Measurements from ENCODE around the gene FKBP2.
A peak's percentile ranks its signal among the peaks of the same experiment; 100 is the strongest.
"Not testable (repeated sequence)": the region's sequence is repeated elsewhere in the genome, so short reads cannot be mapped to it uniquely, and the experiment has no call there.

Gene FKBP2

DNA sequence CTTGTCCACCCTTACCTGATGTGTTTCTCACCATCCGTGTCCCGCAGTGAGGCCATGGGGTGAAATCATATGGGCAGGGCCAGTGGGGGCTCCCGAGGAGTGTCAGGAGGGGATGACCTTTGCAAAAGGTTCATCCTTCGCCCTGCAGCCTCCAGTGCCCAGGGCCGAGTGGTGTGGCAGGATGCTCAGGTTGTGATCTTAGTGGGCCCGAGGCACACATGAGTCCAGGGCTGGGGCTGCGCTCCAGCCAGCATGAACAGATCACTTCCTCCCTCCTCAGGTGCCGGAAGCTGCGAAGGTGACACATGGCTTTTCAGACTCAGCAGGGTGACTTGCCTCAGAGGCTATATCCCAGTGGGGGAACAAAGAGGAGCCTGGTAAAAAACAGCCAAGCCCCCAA is 2.8 kb upstream of the FKBP2 start:
- H3K27me3 ChIP-seq (ENCODE audit: control insufficient read depth in 1 of 2, insufficient read depth in 2 of 2, low read length in 2 of 2) = no peaks in the 10 kb centered on the region

DNA sequence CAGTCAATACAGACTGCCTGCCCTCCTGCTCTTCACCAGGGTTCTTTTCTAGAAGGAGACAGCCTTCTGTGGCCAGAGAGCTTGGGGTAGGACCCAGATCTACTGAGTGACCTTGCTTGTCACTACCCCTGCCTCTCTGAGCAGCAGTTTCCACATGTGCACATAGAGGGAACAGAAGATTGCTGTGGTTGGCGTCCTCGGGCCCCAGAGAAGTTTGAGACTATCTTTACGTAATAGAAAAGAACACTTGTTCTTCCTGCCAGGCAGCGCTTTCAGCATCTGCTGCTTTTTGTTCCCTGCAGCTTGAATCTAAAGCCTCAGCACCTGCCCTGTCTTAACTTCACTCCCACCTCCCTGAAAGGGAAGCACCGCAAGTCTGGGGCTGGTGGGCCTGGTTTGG is 1.9 kb upstream of the FKBP2 start:
- Histone ChIP-seq H3K4me1 (ENCODE audit: insufficient read depth, low read length) (peaks cover 21% of the 10 kb centered on the region), H3K9ac (ENCODE audit: low read length) (no peak overlapping the region), H3K4me3 (ENCODE audit: low read depth in 1 of 2, low read length in 2 of 2) (no peak overlapping the region), H3K36me3 (ENCODE audit: insufficient read depth, low read length) (peaks cover 29% of the 10 kb centered on the region), H3K9me3 (ENCODE audit: low read length) (no peaks in the 10 kb centered on the region), H3K27me3 (ENCODE audit: control insufficient read depth in 1 of 2, insufficient read depth in 2 of 2, low read length in 2 of 2) (no peaks in the 10 kb centered on the region), H3K27ac (ENCODE audit: low read depth, low read length) (no peak overlapping the region)

More for the DNA sequence above, 2.8 kb upstream of the FKBP2 start:
- Histone ChIP-seq H3K4me3 (ENCODE audit: low read depth in 1 of 2, low read length in 2 of 2) (no peak overlapping the region), H3K27ac (ENCODE audit: low read depth, low read length) (no peak overlapping the region), H3K9ac (ENCODE audit: low read length) (no peak overlapping the region), H3K4me1 (ENCODE audit: insufficient read depth, low read length) (peaks cover 29% of the 10 kb centered on the region), H3K9me3 (ENCODE audit: low read length) (no peaks in the 10 kb centered on the region), H3K36me3 (ENCODE audit: insufficient read depth, low read length) (peaks cover 20% of the 10 kb centered on the region)

DNA sequence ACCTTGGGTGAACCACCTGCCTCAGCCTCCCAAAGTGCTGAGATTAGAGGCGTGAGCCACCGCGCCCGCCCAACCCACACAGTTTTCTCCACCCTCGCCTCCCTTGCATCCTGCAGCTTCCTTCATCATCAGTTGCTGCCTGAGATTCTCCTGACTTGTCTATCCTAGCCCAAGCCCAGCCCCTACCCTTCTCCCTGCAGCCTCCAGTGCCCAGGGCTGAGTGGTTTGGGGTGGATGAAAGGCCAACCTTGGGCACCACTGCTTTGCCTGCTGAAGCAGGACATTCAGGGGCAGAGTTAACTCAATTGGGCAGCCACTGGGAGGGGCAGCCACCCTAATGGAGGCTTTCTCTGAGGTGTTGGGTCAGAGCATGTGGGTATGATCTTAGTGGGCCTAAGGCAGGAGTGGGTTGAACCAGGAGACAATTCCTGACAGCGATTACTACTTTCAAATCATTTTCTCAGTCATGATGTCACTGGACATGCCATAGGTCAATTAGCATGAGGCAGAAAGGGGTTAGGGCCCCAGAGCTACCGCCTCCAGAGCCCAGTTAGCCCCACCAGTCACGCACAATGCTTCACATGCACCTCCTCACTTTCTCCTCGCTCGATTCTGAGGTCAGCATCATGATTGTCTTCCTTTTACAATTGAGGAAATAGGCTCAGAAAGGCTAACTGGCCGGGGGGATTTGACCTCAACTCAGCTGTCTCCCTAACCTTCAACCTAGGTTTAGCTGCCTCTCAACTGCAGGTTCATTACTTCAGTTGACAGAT is 1.0 kb upstream of the FKBP2 start:
- peaks cover 20% of the 10 kb centered on the region for H3K4me1 ChIP-seq (ENCODE audit: insufficient read depth, low read length)
- H3K9ac ChIP-seq (ENCODE audit: low read length) = peak overlapping the region; percentile 92
- peak overlapping the region; percentile 17 to 77 for H3K4me3 ChIP-seq (ENCODE audit: low read depth in 1 of 2, low read length in 2 of 2)
- peak overlapping the region; percentile 88 for H3K27ac ChIP-seq (ENCODE audit: low read depth, low read length)
- H3K9me3 ChIP-seq (ENCODE audit: low read length) = no peaks in the 10 kb centered on the region
- H3K36me3 ChIP-seq (ENCODE audit: insufficient read depth, low read length) = peaks cover 33% of the 10 kb centered on the region
- H3K27me3 ChIP-seq (ENCODE audit: control insufficient read depth in 1 of 2, insufficient read depth in 2 of 2, low read length in 2 of 2) = no peaks in the 10 kb centered on the region

DNA sequence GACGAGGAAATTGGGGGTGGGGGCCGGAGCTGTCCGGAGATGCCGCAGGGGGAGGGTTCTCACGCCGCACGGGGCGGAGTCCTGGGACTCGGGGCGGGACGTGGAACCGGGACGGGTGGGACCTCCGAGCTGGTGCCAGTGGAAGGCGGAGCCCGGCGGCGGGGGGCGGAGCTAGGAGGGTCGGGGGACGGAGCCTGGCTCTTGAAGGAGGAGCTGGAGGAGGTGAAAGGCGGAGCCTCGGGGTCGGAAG is 271 bp downstream of the FKBP2 start:
- peak overlapping the region; percentile 67 to 77 for H3K4me3 ChIP-seq (ENCODE audit: low read depth in 1 of 2, low read length in 2 of 2)
- no peaks in the 10 kb centered on the region for H3K27me3 ChIP-seq (ENCODE audit: control insufficient read depth in 1 of 2, insufficient read depth in 2 of 2, low read length in 2 of 2)
- H3K27ac ChIP-seq (ENCODE audit: low read depth, low read length) = peak overlapping the region; percentile 88
- peaks cover 19% of the 10 kb centered on the region for H3K4me1 ChIP-seq (ENCODE audit: insufficient read depth, low read length)
- H3K36me3 ChIP-seq (ENCODE audit: insufficient read depth, low read length) = peaks cover 33% of the 10 kb centered on the region
- H3K9me3 ChIP-seq (ENCODE audit: low read length) = no peaks in the 10 kb centered on the region
- no peak overlapping the region for H3K9ac ChIP-seq (ENCODE audit: low read length)

DNA sequence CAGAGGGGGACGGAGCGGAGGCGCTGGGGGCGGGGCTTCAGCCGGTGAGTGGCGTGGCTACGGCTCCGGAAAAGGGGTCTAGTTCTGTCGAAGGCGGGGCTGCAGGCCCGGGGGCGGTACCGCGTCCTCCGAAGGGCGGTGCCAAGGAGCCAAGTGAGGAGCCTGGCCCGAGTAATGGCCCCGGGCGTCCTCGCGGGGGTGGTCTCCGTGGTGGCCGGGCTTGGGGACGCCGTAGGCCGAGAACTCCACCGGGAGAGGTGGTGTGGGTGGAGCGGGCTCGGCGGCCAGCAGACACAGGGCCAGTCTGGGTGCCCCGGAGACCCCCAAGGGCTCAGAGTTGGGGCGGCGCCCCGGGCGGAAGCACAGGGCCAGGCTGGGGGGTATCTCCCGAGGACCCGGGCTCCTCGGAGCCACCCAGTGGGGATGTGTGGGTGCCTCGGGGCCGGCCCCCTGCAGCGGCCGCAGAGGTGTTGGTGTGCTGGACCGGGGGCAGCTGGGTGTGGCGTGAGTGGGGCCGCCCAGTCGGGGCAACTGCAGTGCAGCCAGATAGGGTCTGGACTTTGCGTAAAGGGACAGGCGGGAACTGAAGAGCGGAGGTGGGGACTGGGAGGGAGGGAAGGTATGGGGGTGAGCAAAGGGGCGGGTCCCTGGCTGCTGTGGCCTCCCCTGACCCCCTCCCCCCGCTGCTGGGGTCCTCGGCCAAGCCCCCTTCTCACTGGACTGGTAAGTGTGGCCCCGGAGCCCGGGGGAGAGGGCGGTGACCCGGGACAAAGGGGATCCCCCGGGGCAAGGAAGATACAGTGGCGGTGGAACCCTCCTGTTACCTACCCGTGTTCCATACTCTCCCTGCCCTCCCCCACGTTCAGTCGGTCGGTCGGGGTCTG is 838 bp downstream of the FKBP2 start:
- no peaks in the 10 kb centered on the region for H3K9me3 ChIP-seq (ENCODE audit: low read length)
- H3K4me1 ChIP-seq (ENCODE audit: insufficient read depth, low read length) = peaks cover 19% of the 10 kb centered on the region
- H3K27me3 ChIP-seq (ENCODE audit: control insufficient read depth in 1 of 2, insufficient read depth in 2 of 2, low read length in 2 of 2) = no peaks in the 10 kb centered on the region
- peaks cover 33% of the 10 kb centered on the region for H3K36me3 ChIP-seq (ENCODE audit: insufficient read depth, low read length)
- peak overlapping the region; percentile 74 to 77 for H3K4me3 ChIP-seq (ENCODE audit: low read depth in 1 of 2, low read length in 2 of 2)
- H3K9ac ChIP-seq (ENCODE audit: low read length) = peak overlapping the region; percentile 30
- H3K27ac ChIP-seq (ENCODE audit: low read depth, low read length) = peak overlapping the region; percentile 94

GRCh38 chr11:64243236-64243854 is 2.5 kb downstream of the FKBP2 start:
- H3K36me3 ChIP-seq (ENCODE audit: insufficient read depth, low read length) = peaks cover 21% of the 10 kb centered on the region
- no peaks in the 10 kb centered on the region for H3K27me3 ChIP-seq (ENCODE audit: control insufficient read depth in 1 of 2, insufficient read depth in 2 of 2, low read length in 2 of 2)
- H3K27ac ChIP-seq (ENCODE audit: low read depth, low read length) = no peak overlapping the region
- no peak overlapping the region for H3K9ac ChIP-seq (ENCODE audit: low read length)
- H3K4me3 ChIP-seq (ENCODE audit: low read depth in 1 of 2, low read length in 2 of 2) = no peak overlapping the region
- H3K4me1 ChIP-seq (ENCODE audit: insufficient read depth, low read length) = peaks cover 27% of the 10 kb centered on the region
- no peaks in the 10 kb centered on the region for H3K9me3 ChIP-seq (ENCODE audit: low read length)

DNA sequence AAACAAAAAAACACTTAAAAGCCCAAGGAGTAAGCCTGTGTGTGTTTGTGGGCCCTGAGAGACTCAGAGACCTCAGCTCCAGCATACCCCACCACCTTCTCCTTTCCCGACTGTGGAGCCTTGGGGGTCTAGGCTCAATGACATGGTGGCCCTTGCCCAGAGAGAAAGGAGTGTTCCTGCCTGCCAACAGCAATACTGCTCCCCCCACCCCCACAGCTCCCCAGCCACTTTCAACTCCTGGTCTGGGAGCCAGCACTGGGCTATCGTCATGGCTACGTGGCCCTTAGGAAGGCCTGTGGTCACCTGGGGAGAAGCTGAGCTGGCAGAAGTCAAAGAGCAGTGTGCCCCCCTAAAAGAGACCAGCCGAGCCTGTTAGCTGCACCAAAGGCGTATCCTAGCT is 3.2 kb downstream of the FKBP2 start:
- H3K9me3 ChIP-seq (ENCODE audit: low read length) = no peaks in the 10 kb centered on the region
- H3K4me3 ChIP-seq (ENCODE audit: low read depth in 1 of 2, low read length in 2 of 2) = no peak overlapping the region
- H3K4me1 ChIP-seq (ENCODE audit: insufficient read depth, low read length) = peaks cover 27% of the 10 kb centered on the region
- H3K9ac ChIP-seq (ENCODE audit: low read length) = no peak overlapping the region
- H3K36me3 ChIP-seq (ENCODE audit: insufficient read depth, low read length) = peaks cover 14% of the 10 kb centered on the region
- H3K27ac ChIP-seq (ENCODE audit: low read depth, low read length) = no peak overlapping the region
- H3K27me3 ChIP-seq (ENCODE audit: control insufficient read depth in 1 of 2, insufficient read depth in 2 of 2, low read length in 2 of 2) = no peaks in the 10 kb centered on the region

- Histone ChIP-seq H3K9me3 (ENCODE audit: low read length) (no peaks in the 10 kb centered on the region), H3K4me1 (ENCODE audit: insufficient read depth, low read length) (peaks cover 23% of the 10 kb centered on the region), H3K27ac (ENCODE audit: low read depth, low read length) (peak overlapping the region; percentile 86), H3K4me3 (ENCODE audit: low read depth in 1 of 2, low read length in 2 of 2) (peak overlapping the region in 1 of 2 donors; percentile 68), H3K9ac (ENCODE audit: low read length) (peak overlapping the region; percentile 61), H3K27me3 (ENCODE audit: control insufficient read depth in 1 of 2, insufficient read depth in 2 of 2, low read length in 2 of 2) (no peaks in the 10 kb centered on the region), H3K36me3 (ENCODE audit: insufficient read depth, low read length) (peaks cover 13% of the 10 kb centered on the region)
Measured at GRCh38 chr11:64244966-64245365, 4.1 kb downstream of the FKBP2 start.

GRCh38 chr11:64245401-64245796 is 4.5 kb downstream of the FKBP2 start:
- no peaks in the 10 kb centered on the region for H3K9me3 ChIP-seq (ENCODE audit: low read length)
- peak overlapping the region; percentile 61 for H3K9ac ChIP-seq (ENCODE audit: low read length)
- H3K27ac ChIP-seq (ENCODE audit: low read depth, low read length) = peak overlapping the region; percentile 86
- peak overlapping the region; percentile 68 to 72 for H3K4me3 ChIP-seq (ENCODE audit: low read depth in 1 of 2, low read length in 2 of 2)
- peaks cover 13% of the 10 kb centered on the region for H3K36me3 ChIP-seq (ENCODE audit: insufficient read depth, low read length)
- peaks cover 20% of the 10 kb centered on the region for H3K4me1 ChIP-seq (ENCODE audit: insufficient read depth, low read length)
- H3K27me3 ChIP-seq (ENCODE audit: control insufficient read depth in 1 of 2, insufficient read depth in 2 of 2, low read length in 2 of 2) = no peaks in the 10 kb centered on the region

DNA sequence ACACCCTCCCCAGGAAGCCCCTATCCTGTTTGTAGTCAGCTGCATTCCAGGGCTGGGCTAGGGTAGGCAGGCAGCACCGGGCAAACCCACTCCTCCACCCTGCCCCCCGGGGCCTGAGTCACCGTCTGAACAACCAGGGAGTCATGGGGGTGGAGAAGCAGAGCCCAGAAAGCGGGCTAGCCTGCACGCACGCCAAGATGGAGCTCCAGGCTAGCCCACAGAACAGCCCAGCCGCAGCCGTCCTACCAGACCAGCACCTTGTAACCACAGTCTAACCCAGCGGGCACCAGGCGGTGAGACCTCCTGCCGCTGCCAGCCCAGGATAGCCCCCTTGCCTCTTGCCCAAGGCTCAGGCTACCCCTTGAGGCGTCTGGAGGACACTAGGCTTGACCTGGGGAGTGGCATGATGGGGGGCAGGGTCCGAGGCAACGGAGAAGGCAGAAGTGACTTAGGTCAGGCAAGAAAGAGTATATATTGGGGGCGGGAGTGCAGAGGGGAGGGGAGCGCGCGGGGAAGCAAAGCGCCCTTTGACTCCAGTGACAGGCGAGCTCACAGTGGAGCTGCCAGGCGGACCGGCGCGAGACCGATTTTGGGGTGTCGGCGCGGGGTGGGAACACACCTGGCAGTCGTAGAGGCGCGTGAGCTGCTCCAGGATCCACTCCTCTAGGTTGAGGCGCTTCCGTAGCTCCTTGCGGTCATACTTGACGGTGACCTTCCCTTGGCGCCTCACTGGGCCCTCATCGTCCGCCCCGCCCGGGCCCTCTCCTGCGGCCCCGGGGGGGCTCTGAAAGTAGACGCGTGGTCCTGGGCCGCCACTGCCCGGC is 5.1 kb downstream of the FKBP2 start:
- Histone ChIP-seq H3K9me3 (ENCODE audit: low read length) (no peaks in the 10 kb centered on the region), H3K27me3 (ENCODE audit: control insufficient read depth in 1 of 2, insufficient read depth in 2 of 2, low read length in 2 of 2) (no peaks in the 10 kb centered on the region), H3K9ac (ENCODE audit: low read length) (peak overlapping the region; percentile 61), H3K4me1 (ENCODE audit: insufficient read depth, low read length) (peaks cover 23% of the 10 kb centered on the region), H3K27ac (ENCODE audit: low read depth, low read length) (peak overlapping the region; percentile 86), H3K36me3 (ENCODE audit: insufficient read depth, low read length) (peaks cover 13% of the 10 kb centered on the region), H3K4me3 (ENCODE audit: low read depth in 1 of 2, low read length in 2 of 2) (peak overlapping the region; percentile 68 to 72)

DNA sequence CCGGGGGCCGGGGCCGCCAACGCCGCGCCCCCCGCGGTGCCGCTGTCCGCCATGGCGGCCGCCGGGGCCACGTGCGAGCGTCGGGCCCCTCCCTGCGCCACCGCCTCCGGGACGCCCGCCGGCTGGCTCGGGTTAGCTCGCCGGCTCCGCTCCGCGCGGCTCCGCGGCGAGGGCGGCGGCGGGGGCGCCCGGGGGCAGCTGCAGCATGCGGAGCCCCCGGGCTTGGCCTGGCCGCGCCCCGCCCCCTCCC is 5.7 kb downstream of the FKBP2 start:
- Histone ChIP-seq H3K36me3 (ENCODE audit: insufficient read depth, low read length) (peaks cover 13% of the 10 kb centered on the region), H3K4me1 (ENCODE audit: insufficient read depth, low read length) (peaks cover 23% of the 10 kb centered on the region)
- H3K9ac ChIP-seq (ENCODE audit: low read length); H3K9me3 ChIP-seq (ENCODE audit: low read length); H3K4me3 ChIP-seq (ENCODE audit: low read depth in 1 of 2, low read length in 2 of 2); H3K27me3 ChIP-seq (ENCODE audit: control insufficient read depth in 1 of 2, insufficient read depth in 2 of 2, low read length in 2 of 2); H3K27ac ChIP-seq (ENCODE audit: low read depth, low read length): not testable (repeated sequence)

Measured in muscle layer of colon (tissue), 2 donors.